Suprapubic skin (tissue), 4 donors: Measurements from ENCODE around the gene RASA3.

Source experiments
- CTCF ChIP-seq, 2 donors: fragments of 200-600 bp in 1 of 2; fragments of 450-650 bp in 1 of 2; sonication (generic) in 1 of 2; IDR thresholded peaks; one replicate each; pipeline ENCODE4 v1.5.1; 2016 to 2019; ENCODE audit warnings: antibody characterized with exemption in 2 of 2, mild to moderate bottlenecking in 1 of 2, moderate library complexity in 1 of 2
- EP300 ChIP-seq: sonication (generic); formaldehyde crosslinking; IDR thresholded peaks from one replicate; pipeline ENCODE4 v1.6.1; 2017; ENCODE audit warnings: antibody characterized with exemption
- POLR2A ChIP-seq, 2 donors: fragments of 450-650 bp; IDR thresholded peaks; one replicate each; pipeline ENCODE4 v1.6.1; 2017; ENCODE audit warnings: antibody characterized with exemption in 2 of 2, mild to moderate bottlenecking in 2 of 2, moderate library complexity in 2 of 2
- POLR2AphosphoS5 ChIP-seq, 3 donors: sonication (generic); formaldehyde crosslinking; IDR thresholded peaks; one replicate each; pipeline ENCODE4 v1.6.1; 2017; ENCODE audit warnings: antibody characterized with exemption in 3 of 3

GRCh38 chr13:113995051-113995601 is 137.3 kb downstream of the RASA3 start:
- TF ChIP-seq CTCF (IDR thresholded peaks at IDR 0.05) = no peak
- no peak for TF ChIP-seq POLR2A (IDR thresholded peaks at IDR 0.05)
- TF ChIP-seq POLR2AphosphoS5 (IDR thresholded peaks at IDR 0.05) = no peak
- TF ChIP-seq EP300 = no peak
